ENCODE measurements around the gene CHAC1. TPM values are rescaled to one million over a fixed set of nuclear protein-coding genes. Genes with fewer than 3 reads are reported as not detected.

CHAC1 gene, protein sequence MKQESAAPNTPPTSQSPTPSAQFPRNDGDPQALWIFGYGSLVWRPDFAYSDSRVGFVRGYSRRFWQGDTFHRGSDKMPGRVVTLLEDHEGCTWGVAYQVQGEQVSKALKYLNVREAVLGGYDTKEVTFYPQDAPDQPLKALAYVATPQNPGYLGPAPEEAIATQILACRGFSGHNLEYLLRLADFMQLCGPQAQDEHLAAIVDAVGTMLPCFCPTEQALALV
- 57.3 and 143 TPM in 2 replicates for total RNA-seq

DNA sequence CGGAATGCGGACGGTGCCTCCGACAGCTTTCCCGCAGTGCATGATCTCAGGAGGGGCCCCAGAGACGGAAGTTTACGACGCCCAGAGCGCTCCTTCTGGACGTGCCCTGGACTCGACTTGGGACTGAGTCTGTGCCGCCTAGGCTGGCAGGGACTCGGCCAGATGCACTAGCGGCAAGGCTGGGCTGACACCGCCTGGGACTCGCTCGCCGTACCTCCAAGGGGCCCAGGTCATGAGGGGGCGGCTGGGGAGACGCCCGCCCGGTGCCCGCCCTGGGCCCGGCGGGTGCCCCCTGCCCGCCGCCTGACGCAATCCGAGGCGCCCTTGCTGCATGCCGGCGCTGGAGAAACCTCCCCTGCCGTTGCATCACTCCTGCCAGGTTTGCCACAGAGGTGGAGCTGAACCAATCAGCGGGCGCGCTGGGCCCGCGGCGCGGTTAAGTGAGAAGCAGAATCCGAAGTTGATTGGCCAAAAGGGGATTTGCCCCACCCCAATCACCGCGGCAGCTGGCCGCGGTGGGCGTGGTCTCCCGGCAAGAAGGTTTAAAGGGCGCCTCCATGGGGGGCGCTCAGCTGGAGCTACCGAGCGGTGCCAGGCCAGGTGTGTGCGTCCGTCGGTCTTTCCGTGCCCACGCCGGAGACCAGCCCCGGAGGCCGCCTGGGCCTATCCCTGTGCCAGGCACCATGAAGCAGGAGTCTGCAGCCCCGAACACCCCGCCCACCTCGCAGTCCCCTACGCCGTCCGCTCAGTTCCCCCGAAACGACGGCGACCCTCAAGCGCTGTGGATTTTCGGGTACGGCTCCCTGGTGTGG is at the start of gene CHAC1:
Gene CHAC1 (plus strand): TSS at position 571 of the 812 bp plus-strand sequence. CDS start 113 bp downstream, at position 684.

DNA sequence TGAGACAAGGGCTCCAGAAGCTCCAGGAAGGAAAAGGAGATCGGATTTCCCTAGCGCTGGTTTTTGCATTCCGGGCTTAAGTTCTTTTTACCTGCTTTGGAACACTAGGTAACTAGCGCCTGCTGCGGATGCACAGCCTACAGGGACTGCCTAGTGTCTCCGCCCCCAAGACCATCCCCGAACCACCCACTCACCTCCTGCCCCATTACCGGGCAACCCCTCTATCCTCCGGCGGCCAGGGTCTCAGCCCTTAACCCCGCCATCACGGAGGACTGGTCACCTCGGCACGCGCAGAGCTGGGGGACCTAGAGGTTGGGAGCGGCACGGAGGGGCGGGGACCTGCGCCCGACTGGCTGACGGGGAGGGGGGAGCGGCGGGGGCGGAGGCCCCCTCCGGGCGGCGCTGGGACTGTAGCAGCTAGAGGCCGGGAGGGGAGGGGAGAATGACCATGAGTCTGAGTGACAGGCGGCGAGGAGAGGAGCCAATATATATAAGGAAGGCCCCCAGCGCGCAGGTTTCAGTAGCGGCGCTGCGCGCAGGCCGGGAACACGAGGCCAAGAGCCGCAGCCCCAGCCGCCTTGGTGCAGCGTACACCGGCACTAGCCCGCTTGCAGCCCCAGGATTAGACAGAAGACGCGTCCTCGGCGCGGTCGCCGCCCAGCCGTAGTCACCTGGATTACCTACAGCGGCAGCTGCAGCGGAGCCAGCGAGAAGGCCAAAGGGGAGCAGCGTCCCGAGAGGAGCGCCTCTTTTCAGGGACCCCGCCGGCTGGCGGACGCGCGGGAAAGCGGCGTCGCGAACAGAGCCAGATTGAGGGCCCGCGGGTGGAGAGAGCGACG is 24.2 kb upstream of the CHAC1 start, which contains the start of gene DLL4:
Gene DLL4 (plus strand): TSS at position 520 of the 839 bp plus-strand sequence. CDS start 329 bp downstream, outside the sequence.

Small RNA genes within 50 kb of the gene (small RNA-seq; reads per million reads assigned to genes)
- gene ISCA1P4 (ENCODE audit: low replicate concordance) = not detected

Other genes starting within 250 kb of the CHAC1 start
- 24.2 and 36.3 TPM in 2 replicates for gene RMDN3, start 198.2 kb upstream of the CHAC1 start, total RNA-seq
- 1.0 and 3.3 TPM in 2 replicates for gene GCHFR, start 189.4 kb upstream of the CHAC1 start, total RNA-seq
- gene C15orf62, start 183.5 kb upstream of the CHAC1 start, total RNA-seq = not detected in 2 replicates
- gene ZFYVE19, start 146.4 kb upstream of the CHAC1 start, total RNA-seq = 20.6 and 25.6 TPM in 2 replicates
- gene DNAJC17, start 146.0 kb upstream of the CHAC1 start, total RNA-seq = 13.6 and 17.2 TPM in 2 replicates
- gene PPP1R14D, start 124.8 kb upstream of the CHAC1 start, total RNA-seq = not detected in 2 replicates
- 0.44 and 1.3 TPM in 2 replicates for gene SPINT1, start 109.4 kb upstream of the CHAC1 start, total RNA-seq
- not detected in 2 replicates for gene RHOV, start 79.2 kb upstream of the CHAC1 start, total RNA-seq
- 56.7 and 78.3 TPM in 2 replicates for gene VPS18, start 59.0 kb upstream of the CHAC1 start, total RNA-seq
- 9.4 and 53.4 TPM in 2 replicates for gene DLL4, start 24.1 kb upstream of the CHAC1 start, total RNA-seq
- 19.7 and 31.2 TPM in 2 replicates for gene INO80, start 162.8 kb downstream of the CHAC1 start, total RNA-seq

Data from placental pericyte (primary cell).